Omental fat pad (tissue), 4 donors: ENCODE measurements around the gene ACSM4. TPM values are rescaled to one million over a fixed set of nuclear protein-coding genes. Genes with fewer than 3 reads are reported as not detected.

Experiments used
- ATAC-seq: fragments of 150-250 bp; one replicate; pipeline ENCODE4 v1.9.1; 2016; ENCODE audit warnings: mild to moderate bottlenecking, moderate library complexity; ENCODE audit not compliant: low FRiP score
- DNase-seq: peaks from one replicate; pipeline ENCODE4 v3.0.0-alpha.2; 2019; ENCODE audit warnings: low spot score
- total RNA-seq, 4 donors: library from RNA; depleted of rRNA; stranded (reverse); fragments of >200 nt; gene quantifications; one replicate each; pipeline ENCODE4 v1.1.0, GENCODE V29; 2016
- TF ChIP-seq, protein P1 (sequence below), 3 donors: fragments of 450-650 bp; IDR thresholded peaks; one replicate each; pipeline ENCODE4 v1.5.1; 2016 to 2017; ENCODE audit warnings: antibody characterized with exemption in 3 of 3, mild to moderate bottlenecking in 3 of 3, moderate library complexity in 2 of 3

ACSM4 gene
- total RNA-seq, 4 donors from 2014 or later: not detected

DNA sequence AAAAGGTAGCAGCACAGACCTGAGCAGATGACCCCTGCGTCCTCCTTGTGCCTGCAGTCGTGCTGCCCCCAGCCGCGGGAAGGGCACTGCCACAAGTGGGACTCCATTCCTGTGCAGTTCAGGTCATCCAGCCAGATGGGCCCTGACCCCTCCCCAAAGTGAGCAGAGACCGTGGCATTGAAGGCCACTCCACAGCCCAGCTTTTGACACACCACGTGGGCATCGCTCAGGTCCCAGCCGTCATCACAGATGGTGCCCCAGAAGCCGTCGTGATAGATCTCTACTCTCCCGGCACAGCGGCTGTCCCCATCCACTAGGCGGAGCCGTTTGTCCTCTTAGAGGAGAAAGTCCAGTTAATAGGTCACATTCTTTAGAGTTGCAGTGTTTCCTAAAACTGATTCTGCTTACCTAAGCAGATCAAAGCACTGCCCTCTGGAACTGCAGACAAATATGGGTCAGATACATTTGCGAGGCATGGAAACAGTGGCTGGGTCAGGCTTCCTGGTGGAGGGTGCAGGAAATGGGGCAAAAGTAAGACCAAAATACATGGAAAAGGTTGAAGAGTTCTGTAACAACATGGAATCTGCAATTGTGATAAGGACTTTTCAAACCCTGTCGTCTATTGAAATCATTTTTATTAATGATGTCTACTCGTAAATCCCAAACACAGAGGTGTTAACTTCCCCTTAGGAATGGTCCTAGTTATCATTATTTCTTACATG lies 70.7 kb downstream of the ACSM4 start:
- no peak for DNase-seq
- TF ChIP-seq, protein P1, sequence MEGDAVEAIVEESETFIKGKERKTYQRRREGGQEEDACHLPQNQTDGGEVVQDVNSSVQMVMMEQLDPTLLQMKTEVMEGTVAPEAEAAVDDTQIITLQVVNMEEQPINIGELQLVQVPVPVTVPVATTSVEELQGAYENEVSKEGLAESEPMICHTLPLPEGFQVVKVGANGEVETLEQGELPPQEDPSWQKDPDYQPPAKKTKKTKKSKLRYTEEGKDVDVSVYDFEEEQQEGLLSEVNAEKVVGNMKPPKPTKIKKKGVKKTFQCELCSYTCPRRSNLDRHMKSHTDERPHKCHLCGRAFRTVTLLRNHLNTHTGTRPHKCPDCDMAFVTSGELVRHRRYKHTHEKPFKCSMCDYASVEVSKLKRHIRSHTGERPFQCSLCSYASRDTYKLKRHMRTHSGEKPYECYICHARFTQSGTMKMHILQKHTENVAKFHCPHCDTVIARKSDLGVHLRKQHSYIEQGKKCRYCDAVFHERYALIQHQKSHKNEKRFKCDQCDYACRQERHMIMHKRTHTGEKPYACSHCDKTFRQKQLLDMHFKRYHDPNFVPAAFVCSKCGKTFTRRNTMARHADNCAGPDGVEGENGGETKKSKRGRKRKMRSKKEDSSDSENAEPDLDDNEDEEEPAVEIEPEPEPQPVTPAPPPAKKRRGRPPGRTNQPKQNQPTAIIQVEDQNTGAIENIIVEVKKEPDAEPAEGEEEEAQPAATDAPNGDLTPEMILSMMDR (IDR thresholded peaks at IDR 0.05): no peak
- no peak for ATAC-seq

DNA sequence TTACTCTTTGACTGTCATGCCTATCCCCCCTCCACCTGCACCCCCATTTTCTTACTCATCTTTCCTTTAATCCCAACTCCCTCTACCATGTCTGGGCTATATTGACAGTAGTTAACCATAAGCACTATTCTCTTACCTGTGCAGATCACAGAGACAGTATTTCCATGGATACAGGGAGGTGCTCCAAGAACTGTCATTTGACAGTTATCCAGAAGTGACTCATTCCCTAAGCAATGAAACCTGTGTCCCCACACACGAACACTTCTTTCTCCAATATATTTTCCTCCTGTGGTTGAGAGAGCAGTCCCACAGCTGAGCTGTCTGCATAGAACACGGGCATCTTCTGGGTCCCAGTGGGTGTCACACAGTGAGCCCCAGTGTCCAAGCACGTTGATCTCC lies 71.3 kb downstream of the ACSM4 start:
- ATAC-seq (no peak), DNase-seq (no peak)
- TF ChIP-seq, protein P1 (IDR thresholded peaks at IDR 0.05): no peak

DNA sequence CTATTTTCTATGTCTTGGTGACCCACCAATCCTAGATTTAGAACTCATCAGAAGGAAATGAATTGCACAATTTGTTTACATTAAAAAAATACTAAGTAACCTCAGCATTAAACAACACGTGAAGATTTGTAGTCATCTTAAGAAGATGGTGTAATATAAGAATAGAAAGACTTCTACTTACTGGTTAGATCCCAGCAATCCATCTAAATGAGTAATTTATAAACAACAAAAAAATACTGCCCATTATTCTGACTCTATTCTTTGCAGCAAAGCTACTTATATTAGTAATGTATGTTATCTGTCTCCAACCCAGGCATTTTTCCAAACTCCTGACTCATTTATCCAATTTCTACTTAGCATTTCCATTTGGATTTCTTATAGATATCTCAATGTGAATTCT lies 72.3 kb downstream of the ACSM4 start:
- ATAC-seq: no peak
- DNase-seq: no peak
- TF ChIP-seq, protein P1 (IDR thresholded peaks at IDR 0.05): no peak

Other genes starting within 250 kb of the ACSM4 start
- gene C1S, start 243.4 kb upstream of the ACSM4 start, total RNA-seq: 100 to 1,000 TPM; 490 to 872 (median 705) TPM
- gene C1R, start 211.6 kb upstream of the ACSM4 start, total RNA-seq: 1,000 to 10,000 TPM in 1 of 4 donors, 100 to 1,000 TPM in 3; 571 to 1,080 (median 751) TPM
- 100 to 1,000 TPM in 2 of 4 donors, 10 to 100 TPM in 2; 85.9 to 126 (median 107) TPM for gene C1RL, start 194.9 kb upstream of the ACSM4 start, total RNA-seq
- 1 to 10 TPM; 1.0 to 3.0 (median 1.9) TPM for gene RBP5, start 175.2 kb upstream of the ACSM4 start, total RNA-seq
- 10 to 100 TPM; 25.9 to 57.5 (median 44.8) TPM for gene CLSTN3, start 173.7 kb upstream of the ACSM4 start, total RNA-seq
- 100 to 1,000 TPM in 1 of 4 donors, 10 to 100 TPM in 3; 33.1 to 116 (median 91.6) TPM for gene PEX5, start 114.4 kb upstream of the ACSM4 start, total RNA-seq
- 1 to 10 TPM; 2.6 to 8.4 (median 5.6) TPM for gene CD163L1, start 140.1 kb downstream of the ACSM4 start, total RNA-seq
- 100 to 1,000 TPM; 367 to 848 (median 615) TPM for gene CD163, start 199.7 kb downstream of the ACSM4 start, total RNA-seq